Measurements from ENCODE around the gene ITPKB. TPM values are rescaled to one million over a fixed set of nuclear protein-coding genes. Genes with fewer than 3 reads are reported as not detected.

Gene ITPKB
- total RNA-seq, 2 experiments from 2014 or later = 43.6 to 44.4 TPM

GRCh38 chr1:226708342-226708780 lies 30.7 kb downstream of the ITPKB start:
- ChIA-PET POLR2A (interaction anchor here (2.5 kb wide), 1 partner anchor 46 kb away, joined by 8 read pairs; no protein-coding TSS in a partner anchor), CTCF (interaction anchor here (0.7 to 1.7 kb wide), 5 partner anchors 22 to 46 kb away, joined by 3 to 5 read pairs (median 3); partner anchors contain the start of gene ITPKB)
- peaks cover 42% of the 10 kb centered on the region for H3K36me3 Mint-ChIP-seq (ENCODE audit: low read depth)
- no peaks in the 10 kb centered on the region for H3K27me3 Mint-ChIP-seq
- H3K4me1 Mint-ChIP-seq = peaks cover 68% of the 10 kb centered on the region
- peak overlapping the region; percentile 71 for H3K27ac Mint-ChIP-seq
- no peak overlapping the region for H3K4me3 Mint-ChIP-seq
- no peak for DNase-seq
- no peaks in the 10 kb centered on the region for H3K9me3 Mint-ChIP-seq

- Mint-ChIP-seq H3K27me3 (no peaks in the 10 kb centered on the region), H3K36me3 (ENCODE audit: low read depth) (peaks cover 36% of the 10 kb centered on the region), H3K9me3 (no peaks in the 10 kb centered on the region), H3K27ac (no peak overlapping the region), H3K4me3 (no peak overlapping the region), H3K4me1 (peaks cover 64% of the 10 kb centered on the region)
- POLR2A ChIA-PET = interaction anchor here (1.2 to 4.3 kb wide), 2 partner anchors 28 to 176 kb away, joined by 3 to 27 read pairs; no protein-coding TSS in a partner anchor
- no peak for DNase-seq
- CTCF ChIA-PET = no interaction called here
Measured at GRCh38 chr1:226706684-226707083, 32.4 kb downstream of the ITPKB start.

DNA sequence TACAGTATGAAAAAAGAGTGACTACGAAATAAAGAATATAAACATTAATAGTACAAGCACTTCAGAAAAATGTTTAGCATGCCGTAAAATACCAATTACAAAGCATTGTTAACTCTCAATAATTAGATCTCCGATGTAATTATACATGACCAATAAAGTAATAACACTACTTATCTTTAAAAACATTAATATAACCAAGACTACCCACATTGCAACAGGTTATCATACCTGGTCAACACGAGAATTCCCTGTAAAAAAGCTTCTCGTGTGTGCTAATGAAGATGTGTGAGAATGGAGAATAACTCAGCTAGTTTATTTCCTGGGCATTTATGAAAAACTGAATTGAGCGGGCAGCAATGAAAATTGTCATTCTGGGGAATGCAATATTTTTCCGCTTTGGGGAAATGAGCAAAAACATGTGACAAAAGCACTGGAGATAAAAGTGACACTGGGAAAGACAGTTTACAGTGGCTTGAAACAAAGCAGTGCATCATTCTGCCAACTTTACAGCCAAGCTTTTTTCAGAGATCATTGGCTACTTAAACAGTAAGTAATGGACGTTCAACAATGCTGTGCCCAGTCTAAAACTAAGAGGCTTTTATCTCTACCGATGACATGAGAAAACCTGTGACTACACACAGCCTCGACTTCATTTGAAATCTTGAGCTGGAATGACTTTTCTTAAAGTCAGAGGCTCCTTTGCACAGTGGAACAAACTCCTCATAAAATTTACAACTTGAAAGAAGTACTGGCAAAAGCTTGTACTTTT lies 34.7 kb downstream of the ITPKB start:
- no peaks in the 10 kb centered on the region for H3K27me3 Mint-ChIP-seq
- CTCF ChIA-PET = interaction anchor here (0.9 to 1.9 kb wide), 6 partner anchors 10 to 124 kb away, joined by 3 to 6 read pairs (median 4); partner anchors contain the start of gene ITPKB

DNA sequence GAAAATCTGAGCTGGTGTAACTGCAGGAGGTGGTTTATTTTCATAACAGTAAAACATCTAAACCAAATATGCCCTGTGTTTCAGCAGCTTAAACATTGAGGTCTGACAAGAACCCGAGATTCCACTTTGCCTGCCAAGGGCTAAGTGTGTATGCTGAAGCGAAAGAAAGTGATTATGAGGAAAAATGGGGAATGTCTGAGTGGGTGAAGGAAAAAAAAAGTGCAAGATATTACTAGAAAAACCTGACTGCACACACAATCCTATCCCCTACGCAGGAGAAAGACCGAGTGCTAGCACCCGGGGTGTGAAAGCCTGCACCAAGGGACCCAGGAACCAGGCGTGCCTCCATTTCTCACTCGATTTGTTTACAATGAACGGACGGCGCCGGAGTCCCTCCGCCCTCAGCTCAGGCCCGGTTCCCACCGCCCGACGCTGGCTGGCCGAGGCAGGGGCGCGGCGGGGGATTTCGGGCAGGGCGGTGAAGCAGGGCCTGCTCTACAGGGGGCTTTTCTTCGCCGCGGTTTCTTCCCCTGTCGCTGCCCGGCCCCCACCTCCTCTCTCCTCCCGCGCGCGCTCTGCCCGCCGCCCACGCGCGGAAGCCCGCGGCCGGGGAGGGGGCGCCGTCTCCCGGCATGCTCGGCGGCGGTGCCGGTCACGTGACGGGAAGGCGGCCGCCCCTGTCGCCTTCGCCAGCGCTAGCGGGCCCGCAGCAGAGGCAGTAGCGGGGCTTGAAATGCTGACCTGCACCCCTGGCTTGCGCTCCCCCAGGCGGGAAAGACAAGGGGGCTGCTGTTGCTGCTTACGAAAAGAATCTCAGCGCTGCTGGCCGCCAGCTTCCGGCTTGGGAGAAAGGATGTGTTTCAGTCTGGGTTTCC lies 35.9 kb downstream of the ITPKB start:
- H3K4me1 Mint-ChIP-seq = peaks cover 48% of the 10 kb centered on the region
- peak overlapping the region; percentile 87 for H3K27ac Mint-ChIP-seq
- peak overlapping the region; percentile 79 for H3K4me3 Mint-ChIP-seq
- peaks cover 39% of the 10 kb centered on the region for H3K36me3 Mint-ChIP-seq (ENCODE audit: low read depth)
- no peaks in the 10 kb centered on the region for H3K9me3 Mint-ChIP-seq
- POLR2A ChIA-PET = interaction anchor here (0.7 to 4.3 kb wide), 14 partner anchors 8 to 77 kb away, joined by 3 to 27 read pairs (median 6); no protein-coding TSS in a partner anchor
- CTCF ChIA-PET = interaction anchor here (0.7 to 1.9 kb wide), 12 partner anchors 8 to 518 kb away, joined by 3 to 10 read pairs (median 4); partner anchors contain the start of gene ITPKB
- DNase-seq = peak; percentile 79
- no peaks in the 10 kb centered on the region for H3K27me3 Mint-ChIP-seq

More for the DNA sequence above, 34.7 kb downstream of the ITPKB start:
- Mint-ChIP-seq H3K9me3 (no peaks in the 10 kb centered on the region), H3K27ac (peak overlapping the region; percentile 74), H3K36me3 (ENCODE audit: low read depth) (peaks cover 40% of the 10 kb centered on the region), H3K4me3 (peak overlapping the region; percentile 79), H3K4me1 (peaks cover 57% of the 10 kb centered on the region)
- POLR2A ChIA-PET = interaction anchor here (0.8 to 4.3 kb wide), 10 partner anchors 7 to 69 kb away, joined by 3 to 27 read pairs (median 8); no protein-coding TSS in a partner anchor
- no peak for DNase-seq

- Mint-ChIP-seq H3K36me3 (ENCODE audit: low read depth) (peaks cover 34% of the 10 kb centered on the region), H3K27ac (peak overlapping the region; percentile 87), H3K9me3 (no peaks in the 10 kb centered on the region), H3K27me3 (no peaks in the 10 kb centered on the region), H3K4me3 (peak overlapping the region; percentile 79), H3K4me1 (peaks cover 48% of the 10 kb centered on the region)
- DNase-seq = no peak
- ChIA-PET CTCF (interaction anchor here (0.7 to 1.9 kb wide), 8 partner anchors 9 to 517 kb away, joined by 3 to 10 read pairs (median 4); partner anchors contain the start of gene ITPKB), POLR2A (interaction anchor here (0.7 to 4.3 kb wide), 13 partner anchors 9 to 76 kb away, joined by 3 to 27 read pairs (median 7); no protein-coding TSS in a partner anchor)
Measured at GRCh38 chr1:226702318-226702956, 36.6 kb downstream of the ITPKB start.

- DNase-seq = no peak
- no peak overlapping the region for H3K4me3 Mint-ChIP-seq
- no peaks in the 10 kb centered on the region for H3K27me3 Mint-ChIP-seq
- peaks cover 58% of the 10 kb centered on the region for H3K4me1 Mint-ChIP-seq
- POLR2A ChIA-PET = interaction anchor here (0.7 to 1.9 kb wide), 6 partner anchors 9 to 47 kb away, joined by 3 to 9 read pairs (median 4); partner anchors contain the start of gene ITPKB
- peaks cover 34% of the 10 kb centered on the region for H3K36me3 Mint-ChIP-seq (ENCODE audit: low read depth)
- no peaks in the 10 kb centered on the region for H3K9me3 Mint-ChIP-seq
- H3K27ac Mint-ChIP-seq = peak overlapping the region; percentile 14
- CTCF ChIA-PET = interaction anchor here (0.9 to 2.1 kb wide), 2 partner anchors 11 to 24 kb away, joined by 4 to 7 read pairs; no protein-coding TSS in a partner anchor
Measured at GRCh38 chr1:226700861-226701260, 38.2 kb downstream of the ITPKB start.

GRCh38 chr1:226699166-226699565 lies 39.9 kb downstream of the ITPKB start:
- H3K36me3 Mint-ChIP-seq (ENCODE audit: low read depth) = peaks cover 25% of the 10 kb centered on the region
- ChIA-PET CTCF (interaction anchor here (0.5 to 1.1 kb wide), 3 partner anchors 11 to 131 kb away, joined by 3 read pairs; no protein-coding TSS in a partner anchor), POLR2A (no interaction called here)
- no peak overlapping the region for H3K27ac Mint-ChIP-seq
- H3K4me3 Mint-ChIP-seq = no peak overlapping the region
- peaks cover 50% of the 10 kb centered on the region for H3K4me1 Mint-ChIP-seq
- no peaks in the 10 kb centered on the region for H3K9me3 Mint-ChIP-seq
- no peaks in the 10 kb centered on the region for H3K27me3 Mint-ChIP-seq
- no peak for DNase-seq

GRCh38 chr1:226698659-226699058 lies 40.4 kb downstream of the ITPKB start:
- peaks cover 30% of the 10 kb centered on the region for H3K36me3 Mint-ChIP-seq (ENCODE audit: low read depth)
- H3K4me3 Mint-ChIP-seq = no peak overlapping the region
- H3K9me3 Mint-ChIP-seq = no peaks in the 10 kb centered on the region
- H3K4me1 Mint-ChIP-seq = peaks cover 45% of the 10 kb centered on the region
- POLR2A ChIA-PET = no interaction called here
- DNase-seq = no peak
- CTCF ChIA-PET = interaction anchor here (0.5 kb wide), 1 partner anchor 131 kb away, joined by 3 read pairs; no protein-coding TSS in a partner anchor
- no peak overlapping the region for H3K27ac Mint-ChIP-seq
- H3K27me3 Mint-ChIP-seq = no peaks in the 10 kb centered on the region

GRCh38 chr1:226697929-226698544 lies 41.0 kb downstream of the ITPKB start:
- no peaks in the 10 kb centered on the region for H3K9me3 Mint-ChIP-seq
- no peak overlapping the region for H3K27ac Mint-ChIP-seq

DNA sequence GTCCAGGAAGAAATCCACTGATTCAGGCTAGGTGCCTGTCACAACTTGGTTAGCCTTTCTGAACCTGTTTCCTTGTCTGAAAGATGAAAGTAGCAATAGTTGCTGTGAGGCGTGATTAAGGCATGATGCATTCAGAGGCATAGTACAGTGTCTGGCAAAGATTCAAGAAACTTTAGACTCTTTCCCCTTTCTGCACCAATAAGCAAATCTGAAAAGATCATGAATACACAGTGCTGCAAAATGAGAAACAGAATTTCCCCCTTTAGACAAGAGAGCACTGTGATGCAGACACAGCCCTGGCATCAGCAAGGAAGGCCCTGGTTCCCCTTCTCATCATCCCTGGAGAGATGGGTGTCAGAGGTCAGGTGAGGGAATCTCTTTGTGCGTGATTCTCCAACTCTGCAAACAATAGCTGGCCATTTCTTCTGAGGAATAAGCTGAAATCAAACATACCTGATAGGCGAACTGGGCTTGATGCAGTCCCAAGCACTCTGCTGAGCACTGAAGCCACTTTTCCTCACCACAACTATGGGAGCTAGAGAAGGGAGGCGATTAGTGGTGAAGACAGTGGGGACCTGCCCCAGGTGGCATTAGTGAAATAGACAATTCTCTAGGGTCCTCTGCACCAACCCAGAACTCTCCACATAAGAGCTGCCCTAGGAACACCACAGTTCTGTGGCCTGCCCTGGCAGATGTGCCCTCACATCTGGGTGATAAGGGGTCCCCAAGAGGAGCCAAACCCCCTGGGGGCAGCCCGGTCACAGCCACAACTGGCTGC lies 41.7 kb downstream of the ITPKB start:
- H3K9me3 Mint-ChIP-seq = no peaks in the 10 kb centered on the region
- H3K27ac Mint-ChIP-seq = peak overlapping the region; percentile 48
- DNase-seq = no peak
- H3K36me3 Mint-ChIP-seq (ENCODE audit: low read depth) = peaks cover 41% of the 10 kb centered on the region
- H3K4me3 Mint-ChIP-seq = no peak overlapping the region
- ChIA-PET CTCF (no interaction called here), POLR2A (interaction anchor here (1.0 kb wide), 1 partner anchor 18 kb away, joined by 3 read pairs; no protein-coding TSS in a partner anchor)
- H3K27me3 Mint-ChIP-seq = no peaks in the 10 kb centered on the region
- peaks cover 47% of the 10 kb centered on the region for H3K4me1 Mint-ChIP-seq

More at GRCh38 chr1:226697929-226698544, 41.0 kb downstream of the ITPKB start:
- ChIA-PET POLR2A (interaction anchor here (1.0 kb wide), 1 partner anchor 19 kb away, joined by 3 read pairs; no protein-coding TSS in a partner anchor), CTCF (no interaction called here)
- Mint-ChIP-seq H3K4me3 (no peak overlapping the region), H3K36me3 (ENCODE audit: low read depth) (peaks cover 34% of the 10 kb centered on the region), H3K4me1 (peaks cover 47% of the 10 kb centered on the region), H3K27me3 (no peaks in the 10 kb centered on the region)
- DNase-seq = no peak

DNA sequence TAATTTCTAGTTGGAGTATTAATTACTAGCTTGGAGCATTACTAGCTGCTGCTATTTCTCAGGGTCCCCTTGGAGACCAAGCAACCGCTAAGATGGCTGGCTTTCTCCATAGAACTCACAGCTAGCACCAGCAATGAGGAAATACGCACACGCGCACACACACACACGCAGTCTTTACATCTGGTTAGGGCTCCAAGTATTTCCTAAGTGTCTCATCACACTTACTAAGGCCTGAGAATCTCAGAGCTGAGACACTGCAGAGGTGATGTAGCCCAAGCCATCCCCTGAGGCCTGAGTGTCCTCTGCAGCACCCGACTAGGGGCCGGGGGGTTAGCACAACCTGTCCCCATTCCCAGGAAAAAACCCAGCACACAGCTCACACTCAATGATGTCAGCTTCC lies 42.5 kb downstream of the ITPKB start:
- peaks cover 49% of the 10 kb centered on the region for H3K4me1 Mint-ChIP-seq
- H3K9me3 Mint-ChIP-seq = no peaks in the 10 kb centered on the region
- ChIA-PET POLR2A (interaction anchor here (0.9 to 1.1 kb wide), 3 partner anchors 10 to 40 kb away, joined by 3 read pairs; no protein-coding TSS in a partner anchor), CTCF (no interaction called here)
- no peak overlapping the region for H3K4me3 Mint-ChIP-seq
- H3K27me3 Mint-ChIP-seq = no peaks in the 10 kb centered on the region
- peaks cover 45% of the 10 kb centered on the region for H3K36me3 Mint-ChIP-seq (ENCODE audit: low read depth)
- DNase-seq = no peak
- no peak overlapping the region for H3K27ac Mint-ChIP-seq
